H7 (cell line): ENCODE data around the gene BEST4. TPM values are rescaled to one million over a fixed set of nuclear protein-coding genes. Genes with fewer than 3 reads are reported as not detected.
"Not testable (repeated sequence)": the region's sequence is repeated elsewhere in the genome, so short reads cannot be mapped to it uniquely, and the experiment has no call there.

Source experiments
- DNase-seq: peaks from one replicate; pipeline ENCODE4 v3.0.0; 2012
- H3K27me3 ChIP-seq: 2 replicates; pipeline ENCODE4 v1.6.0; 2011; ENCODE audit warnings: mild to moderate bottlenecking, low read length; ENCODE audit not compliant: control insufficient read depth, insufficient read depth
- H3K36me3 ChIP-seq: replicated peaks from 2 replicates; pipeline ENCODE4 v1.5.1; 2011; ENCODE audit warnings: low read length; ENCODE audit not compliant: control insufficient read depth, insufficient read depth
- H3K4me3 ChIP-seq: 2 replicates; pipeline ENCODE4 v1.5.1; 2011; ENCODE audit warnings: low read depth, mild to moderate bottlenecking, control low read depth, low read length, moderate library complexity; ENCODE audit not compliant: insufficient read depth
- total RNA-seq: library from RNA; depleted of rRNA; stranded (reverse); fragments of >200 nt; shearing (Covaris generic); gene quantifications from 2 replicates; pipeline ENCODE4 v1.2.3, GENCODE V29; 2014

Gene BEST4
- total RNA-seq, 1 experiment from 2014 or later = 0.80 TPM

GRCh38 chr1:44822981-44823451 lies 35.0 kb upstream of the BEST4 start:
- Histone ChIP-seq H3K4me3 (no peak overlapping the region), H3K36me3 (no peaks in the 10 kb centered on the region), H3K27me3 (no peaks in the 10 kb centered on the region)
- peak; percentile 23 for DNase-seq

- Histone ChIP-seq H3K36me3 (no peaks in the 10 kb centered on the region), H3K27me3 (no peaks in the 10 kb centered on the region), H3K4me3 (no peak overlapping the region)
- DNase-seq = peak; percentile 37
Measured at GRCh38 chr1:44822131-44822701, 34.2 kb upstream of the BEST4 start.

GRCh38 chr1:44821240-44821715 lies 33.3 kb upstream of the BEST4 start:
- no peaks in the 10 kb centered on the region for H3K27me3 ChIP-seq
- no peak overlapping the region for H3K4me3 ChIP-seq
- no peaks in the 10 kb centered on the region for H3K36me3 ChIP-seq
- peak; percentile 18 for DNase-seq

- no peaks in the 10 kb centered on the region for H3K27me3 ChIP-seq
- H3K36me3 ChIP-seq = no peaks in the 10 kb centered on the region
- H3K4me3 ChIP-seq = peak overlapping the region; percentile 37
- DNase-seq = peak; percentile 28
Measured at GRCh38 chr1:44820328-44821239, 32.6 kb upstream of the BEST4 start.

GRCh38 chr1:44819608-44820327 lies 31.8 kb upstream of the BEST4 start:
- peak; percentile 94 for DNase-seq
- Histone ChIP-seq H3K4me3 (peak overlapping the region; percentile 37), H3K36me3 (no peaks in the 10 kb centered on the region), H3K27me3 (no peaks in the 10 kb centered on the region)

GRCh38 chr1:44819196-44819607 lies 31.2 kb upstream of the BEST4 start:
- no peaks in the 10 kb centered on the region for H3K27me3 ChIP-seq
- peak overlapping the region; percentile 30 for H3K4me3 ChIP-seq
- DNase-seq = peak; percentile 47
- H3K36me3 ChIP-seq = no peaks in the 10 kb centered on the region

GRCh38 chr1:44817771-44818495 lies 30.0 kb upstream of the BEST4 start:
- no peak overlapping the region for H3K4me3 ChIP-seq
- no peaks in the 10 kb centered on the region for H3K36me3 ChIP-seq
- H3K27me3 ChIP-seq = no peaks in the 10 kb centered on the region
- no peak for DNase-seq

- Histone ChIP-seq H3K27me3 (no peaks in the 10 kb centered on the region), H3K36me3 (no peaks in the 10 kb centered on the region), H3K4me3 (no peak overlapping the region)
- DNase-seq = no peak
Measured at GRCh38 chr1:44817307-44817706, 29.3 kb upstream of the BEST4 start.

- not testable (repeated sequence) for DNase-seq, H3K27me3 ChIP-seq
Measured at GRCh38 chr1:44815926-44816325, 28.0 kb upstream of the BEST4 start.

GRCh38 chr1:44812822-44813543 lies 25.0 kb upstream of the BEST4 start:
- peak; percentile 86 for DNase-seq
- H3K4me3 ChIP-seq = peak overlapping the region; percentile 55; the same call in 1 of the 2 replicates
- no peaks in the 10 kb centered on the region; the same call in 1 of the 2 replicates for H3K27me3 ChIP-seq
- H3K36me3 ChIP-seq = no peaks in the 10 kb centered on the region; the same call in 1 of the 2 replicates

More at GRCh38 chr1:44815926-44816325, 28.0 kb upstream of the BEST4 start:
- H3K36me3 ChIP-seq, H3K4me3 ChIP-seq: not testable (repeated sequence)

- no peak for DNase-seq
- no peaks in the 10 kb centered on the region; the same call in 1 of the 2 replicates for H3K27me3 ChIP-seq
- no peaks in the 10 kb centered on the region; the same call in none of the 2 replicates for H3K36me3 ChIP-seq
- H3K4me3 ChIP-seq = no peak overlapping the region
Measured at GRCh38 chr1:44811234-44811633, 23.3 kb upstream of the BEST4 start.

- H3K4me3 ChIP-seq = not testable (repeated sequence)
Measured at GRCh38 chr1:44810762-44811105, 22.8 kb upstream of the BEST4 start.

GRCh38 chr1:44810101-44810761 lies 22.3 kb upstream of the BEST4 start:
- peaks cover 1% of the 10 kb centered on the region for H3K36me3 ChIP-seq
- no peak overlapping the region for H3K4me3 ChIP-seq
- H3K27me3 ChIP-seq = no peaks in the 10 kb centered on the region; the same call in 1 of the 2 replicates
- no peak for DNase-seq

More at GRCh38 chr1:44810762-44811105, 22.8 kb upstream of the BEST4 start:
- DNase-seq, H3K36me3 ChIP-seq, H3K27me3 ChIP-seq: not testable (repeated sequence)
